ENCODE results near the gene PSIP1.
"Not testable (repeated sequence)": the region's sequence is repeated elsewhere in the genome, so short reads cannot be mapped to it uniquely, and the experiment has no call there.

PSIP1 gene

GRCh38 chr9:15510789-15511575, at the start of gene PSIP1:
PSIP1 (minus strand) TSS chr9:15510970; CDS start chr9:15510188, 782 bp downstream.
- peak; percentile 88 for DNase-seq (ENCODE audit: low spot score)

GRCh38 chr9:15553528-15553898, 42.7 kb upstream of the PSIP1 start:
- DNase-seq (ENCODE audit: low spot score): no peak

- DNase-seq (ENCODE audit: low spot score): peak; percentile 95
These were observed 42.1 kb upstream of the PSIP1 start, which contains the start of gene CCDC171 for GRCh38 chr9:15552636-15553527. CCDC171 (plus strand) TSS chr9:15553043; CDS start chr9:15564089, 11,046 bp downstream.

GRCh38 chr9:15549611-15550010, 38.8 kb upstream of the PSIP1 start:
- no peak for DNase-seq (ENCODE audit: low spot score)

GRCh38 chr9:15543047-15543813, 32.5 kb upstream of the PSIP1 start:
- DNase-seq (ENCODE audit: low spot score): no peak

GRCh38 chr9:15542624-15543023, 31.9 kb upstream of the PSIP1 start:
- DNase-seq (ENCODE audit: low spot score): no peak

GRCh38 chr9:15541872-15542271, 31.1 kb upstream of the PSIP1 start:
- DNase-seq (ENCODE audit: low spot score): no peak

- no peak for DNase-seq (ENCODE audit: low spot score)
These were observed 20.6 kb upstream of the PSIP1 start for GRCh38 chr9:15531380-15531779.

DNA sequence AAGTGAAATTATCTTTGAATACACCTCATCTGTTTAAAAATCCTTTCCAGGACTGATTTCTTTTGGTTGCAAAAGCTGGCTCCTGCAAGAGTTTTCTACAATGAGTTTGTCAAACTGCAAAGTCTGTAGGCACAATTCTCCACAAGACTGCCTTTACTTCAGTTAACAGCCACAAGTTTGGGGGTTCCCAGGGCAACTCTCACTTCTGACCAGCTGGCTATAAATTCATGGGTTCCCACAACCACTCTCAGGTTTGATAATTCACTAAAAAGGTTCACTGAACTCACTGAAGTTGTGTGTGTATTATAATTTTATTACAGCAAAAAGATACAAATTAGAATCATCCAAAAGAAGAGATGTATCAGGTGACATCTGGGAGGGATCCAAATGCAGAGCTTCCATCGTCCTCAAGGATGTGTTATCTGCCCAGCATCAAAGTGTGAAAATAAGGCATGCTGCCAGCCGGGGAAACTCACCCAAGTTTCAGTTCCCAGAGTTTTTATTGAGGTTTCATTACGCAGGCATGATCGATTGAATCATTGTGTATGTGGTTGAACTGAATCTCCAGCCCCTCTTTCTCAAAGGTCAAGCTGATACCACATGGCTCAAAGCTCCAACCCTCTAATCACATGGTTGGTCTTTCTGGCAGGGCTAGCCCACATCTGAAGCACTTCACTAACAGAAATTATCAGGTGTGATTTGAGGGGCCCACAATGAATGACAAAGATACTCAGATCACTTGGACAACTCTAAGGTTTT, 19.0 kb upstream of the PSIP1 start:
- DNase-seq (ENCODE audit: low spot score): no peak

DNA sequence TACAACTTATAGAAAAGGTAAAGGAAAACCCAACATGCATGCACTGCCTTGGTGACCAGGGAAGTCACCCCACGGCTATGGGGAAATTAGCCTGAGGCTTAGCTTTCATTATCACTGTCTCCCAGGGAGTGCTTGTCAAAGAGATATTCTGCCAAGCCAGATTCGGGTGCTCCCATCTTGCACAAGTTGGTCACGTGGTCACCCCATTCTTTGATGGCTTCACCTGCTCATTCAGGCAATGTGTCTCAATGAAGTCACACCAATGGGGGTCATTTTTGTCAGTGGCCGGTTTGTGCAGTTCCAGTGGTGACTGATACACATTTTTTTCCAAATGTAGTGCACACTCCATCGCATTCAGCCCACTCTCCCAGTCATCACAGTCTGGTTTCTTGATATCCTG, 16.3 kb upstream of the PSIP1 start:
- not testable (repeated sequence) for DNase-seq (ENCODE audit: low spot score)

- no peak for DNase-seq (ENCODE audit: low spot score)
These were observed 15.2 kb upstream of the PSIP1 start for GRCh38 chr9:15525958-15526357.

DNA sequence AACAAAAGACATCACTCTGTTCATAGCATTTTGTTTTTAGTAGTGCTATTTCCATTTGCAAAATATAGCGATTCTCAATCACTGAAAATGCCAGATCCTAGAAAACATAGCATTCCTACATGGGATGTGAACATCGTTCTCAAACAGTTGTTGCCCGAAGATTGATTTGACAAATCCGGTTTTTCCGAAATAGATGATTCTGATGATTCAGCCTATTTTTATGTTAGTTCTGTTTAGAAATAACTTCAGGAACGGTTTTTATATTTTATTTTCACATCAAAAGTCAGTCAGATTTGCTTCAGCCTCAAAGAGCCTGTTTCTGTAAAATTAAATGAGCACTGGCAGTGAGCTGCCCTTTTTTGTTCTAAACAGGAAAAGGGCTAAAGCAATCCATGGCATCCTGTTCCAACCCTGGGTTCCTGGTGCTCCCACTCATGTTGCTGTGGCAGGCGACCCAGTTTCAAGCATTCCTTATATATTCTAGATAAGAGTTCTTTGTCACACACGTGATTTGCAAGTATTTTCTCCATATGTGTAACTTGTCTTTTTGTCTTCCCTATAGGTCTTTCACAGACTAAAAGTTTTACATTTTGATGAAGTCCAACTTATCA, 14.2 kb upstream of the PSIP1 start:
- no peak for DNase-seq (ENCODE audit: low spot score)

DNA sequence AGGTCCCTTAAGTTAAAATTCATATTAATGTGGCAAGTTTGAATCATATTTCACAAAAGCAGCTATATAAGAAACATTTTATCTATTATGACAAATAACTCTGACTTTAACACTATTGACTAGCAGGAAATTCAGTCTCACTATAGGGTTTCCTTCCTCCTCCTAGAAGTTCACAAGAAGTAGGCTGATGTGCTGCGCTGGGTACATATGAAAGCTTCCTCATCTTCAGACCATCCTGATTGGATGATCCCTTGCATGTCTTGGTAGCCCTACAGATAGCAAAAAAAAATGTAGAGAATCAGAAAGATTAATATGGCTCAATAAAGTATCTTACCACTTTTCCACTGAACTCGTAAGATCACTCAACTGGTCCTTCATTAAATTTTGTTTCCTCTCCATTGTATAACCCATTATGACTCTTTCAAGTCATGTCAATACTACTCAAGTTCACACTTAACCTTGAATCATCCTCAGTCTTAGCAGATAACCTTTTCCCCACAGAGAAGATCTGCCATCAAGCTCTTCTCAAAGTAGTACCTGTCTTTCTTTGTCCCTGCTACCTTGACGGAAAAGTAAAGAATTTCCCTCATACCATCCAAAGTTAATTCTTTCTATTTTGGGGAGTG, 11.5 kb upstream of the PSIP1 start:
- no peak for DNase-seq (ENCODE audit: low spot score)

- DNase-seq (ENCODE audit: low spot score): no peak
These were observed 10.5 kb upstream of the PSIP1 start for GRCh38 chr9:15521254-15521653.

DNA sequence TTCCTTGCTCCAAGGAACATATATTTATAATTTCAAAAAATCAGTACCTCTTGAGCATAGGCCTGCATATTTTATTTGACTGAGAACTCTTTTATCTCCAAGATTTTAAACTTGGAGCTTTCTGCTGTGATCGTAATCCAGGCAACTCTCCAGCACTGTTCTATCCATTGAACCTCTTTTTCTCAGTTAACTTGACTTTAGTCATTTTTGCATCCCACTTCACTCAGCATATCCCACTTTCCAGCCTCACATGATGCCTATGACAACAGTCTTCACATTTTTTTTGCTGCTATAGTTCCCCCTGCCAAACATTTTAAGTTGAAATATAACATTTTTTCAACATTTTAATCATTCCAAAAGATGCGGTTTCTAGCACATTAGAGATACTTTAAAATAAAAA, 9.1 kb upstream of the PSIP1 start:
- no peak for DNase-seq (ENCODE audit: low spot score)

DNA sequence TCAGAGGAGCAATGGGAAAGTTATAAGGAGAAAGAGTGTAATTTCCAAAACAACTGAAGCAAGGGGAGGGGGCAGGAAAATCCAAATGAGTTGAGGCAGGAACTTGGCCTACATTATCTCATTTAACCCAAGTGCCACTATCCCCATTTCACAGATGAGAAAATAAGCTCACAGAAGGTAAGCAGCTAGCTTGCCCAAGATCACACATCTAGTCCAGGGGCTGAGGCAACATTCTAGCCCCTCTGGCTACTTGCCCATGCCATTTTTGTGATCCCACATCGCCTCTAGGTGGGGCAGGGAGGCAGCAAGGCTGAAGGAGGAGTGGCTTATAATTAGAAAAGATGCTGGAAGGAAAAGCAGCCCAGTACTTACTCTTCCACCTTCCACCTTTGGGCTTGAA, 2.6 kb upstream of the PSIP1 start:
- DNase-seq (ENCODE audit: low spot score): peak; percentile 55

- DNase-seq (ENCODE audit: low spot score): no peak
These were observed 2.1 kb upstream of the PSIP1 start for GRCh38 chr9:15512889-15513288.

DNA sequence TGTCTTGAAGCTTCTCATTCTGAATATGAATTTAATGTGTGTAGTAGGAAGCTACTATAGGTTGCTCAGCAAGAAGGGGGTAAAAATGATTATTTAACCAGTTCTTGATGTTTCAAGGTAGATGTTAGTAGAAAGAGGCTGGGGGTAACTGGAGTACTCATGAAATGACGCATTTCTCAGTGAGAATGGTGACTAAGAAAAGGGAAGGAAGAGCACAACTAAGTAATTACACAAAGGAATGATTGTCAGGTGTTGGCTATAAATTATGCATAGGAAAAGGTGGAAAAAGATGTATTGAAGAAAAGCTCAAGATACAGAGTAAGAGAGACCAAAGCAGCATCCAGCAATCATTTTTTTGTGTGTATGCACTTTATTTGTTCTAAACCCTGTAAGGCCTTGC, 1.4 kb upstream of the PSIP1 start:
- no peak for DNase-seq (ENCODE audit: low spot score)

DNA sequence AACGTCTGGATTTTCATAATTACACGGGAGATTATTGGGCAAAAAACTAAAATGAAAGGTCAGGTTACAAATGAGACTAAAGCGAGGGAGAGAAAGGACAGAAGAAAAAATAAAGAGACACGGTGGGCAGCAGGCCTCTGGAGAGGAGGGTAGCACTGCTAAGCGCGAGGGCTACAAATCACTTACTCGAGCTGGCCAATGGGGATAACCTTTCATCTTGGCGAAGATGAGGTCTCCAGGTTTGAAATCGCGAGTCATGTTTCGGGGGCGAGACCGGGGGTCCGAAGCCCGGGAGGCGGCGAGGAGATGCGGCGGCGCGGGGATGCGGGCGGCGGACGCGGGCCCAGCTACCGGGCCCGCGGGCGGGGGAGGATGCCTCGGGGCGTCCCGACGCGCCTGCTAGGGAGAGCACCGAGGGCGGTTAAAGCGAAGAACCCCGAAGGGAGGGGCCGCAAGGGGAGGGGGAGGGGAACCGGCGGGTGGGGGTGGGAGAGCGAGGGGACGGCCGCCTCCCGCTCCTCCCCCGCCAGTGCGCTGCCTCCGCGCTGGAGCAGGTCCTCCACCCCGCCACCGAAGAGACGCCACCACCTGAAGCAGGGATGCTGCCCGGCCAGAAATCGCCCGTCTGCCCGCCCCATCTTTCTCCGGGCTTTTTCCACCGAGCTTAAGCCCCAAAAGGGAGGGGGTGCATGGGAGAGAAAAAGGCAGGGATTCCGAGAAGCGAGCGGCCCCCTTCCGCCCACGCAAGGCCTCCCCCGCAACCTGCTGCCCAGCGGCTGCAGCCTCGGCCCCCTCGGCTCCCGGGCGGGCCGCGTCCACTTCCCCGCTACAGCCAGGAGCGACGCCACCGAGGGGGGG, 610 bp downstream of the PSIP1 start:
- peak; percentile 43 for DNase-seq (ENCODE audit: low spot score)

DNA sequence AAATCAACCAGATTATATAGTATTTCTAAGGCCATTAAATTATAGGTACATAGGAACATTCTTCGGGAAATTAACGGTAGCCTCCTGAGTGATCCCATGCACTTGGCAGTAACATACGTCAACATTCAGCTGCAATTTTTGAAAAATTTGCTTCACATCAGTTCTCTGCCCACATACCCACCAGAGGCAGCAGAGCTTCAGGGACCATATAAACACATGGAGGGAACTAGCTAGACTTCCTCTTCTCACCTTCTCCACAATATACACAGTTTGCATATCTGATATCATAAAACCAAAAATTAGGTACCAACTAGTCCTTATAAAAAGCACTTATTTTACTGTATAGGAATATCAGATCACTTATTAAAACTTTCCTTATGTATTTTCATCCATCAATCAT, 4.8 kb downstream of the PSIP1 start:
- peak; percentile 23 for DNase-seq (ENCODE audit: low spot score)

All from RKO (cell line).